NCI-H510A treated with DMSO at 0.1 percent for 48 hours (cell line): Measurements from ENCODE around the gene HAUS2.

ENCODE experiments used
- DNase-seq: peaks from one replicate; lab custom pipeline; 2025; lab: John Stamatoyannopoulos, UW

HAUS2 gene

GRCh38 chr15:42608752-42609488 is 60.3 kb downstream of the HAUS2 start:
- DNase-seq = no peak

DNA sequence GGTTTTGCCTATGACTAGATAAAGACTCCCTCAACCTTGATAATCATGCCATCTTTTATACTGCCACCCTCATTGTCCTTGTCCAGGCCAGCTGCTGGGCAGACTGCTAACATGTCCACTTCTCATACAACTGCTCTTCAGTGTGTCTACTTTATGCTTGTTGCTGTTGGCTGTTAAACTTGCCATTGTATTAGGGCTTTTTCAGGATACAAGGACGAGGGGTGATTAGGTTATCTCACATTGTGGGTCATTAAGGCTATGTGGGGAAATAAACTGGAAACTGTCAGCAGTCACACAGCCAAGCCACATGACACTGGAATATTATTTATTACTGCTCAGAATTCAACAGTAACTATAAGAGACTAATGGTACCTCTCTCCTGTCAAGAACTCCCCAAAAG is 62.9 kb downstream of the HAUS2 start:
- no peak for DNase-seq

GRCh38 chr15:42612367-42612912 is 63.8 kb downstream of the HAUS2 start:
- DNase-seq = no peak

DNA sequence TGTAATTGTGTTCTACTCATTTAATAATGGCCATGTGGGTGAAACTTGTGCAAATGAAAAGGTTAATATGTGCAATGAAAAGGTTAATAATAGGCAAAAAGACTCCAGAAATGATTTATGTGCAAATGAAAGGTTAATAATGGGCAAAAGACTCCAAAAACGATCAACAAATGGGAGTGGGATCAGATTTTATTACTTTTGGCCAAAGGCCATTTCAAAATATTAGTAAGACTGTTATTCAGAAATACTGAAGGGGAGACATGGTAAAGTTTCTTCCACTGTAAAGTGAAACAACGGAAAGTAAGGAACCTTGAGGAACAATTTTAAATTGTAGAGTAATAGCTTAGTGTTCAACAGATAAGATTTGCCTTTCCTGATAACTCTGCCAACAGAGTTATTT is 67.5 kb downstream of the HAUS2 start:
- DNase-seq = no peak
